OCI-LY1 (cell line): Measurements from ENCODE around the gene SEC16A.

ENCODE experiments used
- H2AFZ ChIP-seq: fragments of 200-600 bp; sonication (generic), shearing (Covaris generic); 2 replicates; pipeline ENCODE4 v1.6.0; 2014; ENCODE audit warnings: antibody characterized with exemption, mild to moderate bottlenecking, low read length
- H3F3A ChIP-seq: fragments of 200-600 bp; sonication (generic), shearing (Covaris generic); 2 replicates; pipeline ENCODE4 v1.6.0; 2014; ENCODE audit warnings: mild to moderate bottlenecking, antibody characterized with exemption, low read length, moderate library complexity; ENCODE audit not compliant: insufficient read depth
- H3K27ac ChIP-seq: fragments of 200-600 bp; sonication (generic); 2 replicates; pipeline ENCODE4 v1.5.1; 2014; ENCODE audit warnings: low read length, mixed run types, mild to moderate bottlenecking, low read depth; ENCODE audit not compliant: poor library complexity, severe bottlenecking
- H3K27me3 ChIP-seq: fragments of 200-600 bp; sonication (generic); 2 replicates; pipeline ENCODE4 v1.6.0; 2014; ENCODE audit warnings: antibody characterized with exemption, mild to moderate bottlenecking, low read length, moderate library complexity; ENCODE audit not compliant: insufficient read depth
- H3K36me3 ChIP-seq: fragments of 200-600 bp; sonication (generic); 2 replicates; pipeline ENCODE4 v1.6.1; 2014; ENCODE audit warnings: mild to moderate bottlenecking, antibody characterized with exemption, low read length, moderate library complexity, mixed read lengths; ENCODE audit not compliant: insufficient read depth
- H3K4me1 ChIP-seq: fragments of 200-600 bp; sonication (generic); 2 replicates; pipeline ENCODE4 v1.5.1; 2014; ENCODE audit warnings: mild to moderate bottlenecking, low read length, moderate library complexity; ENCODE audit not compliant: insufficient read depth, severe bottlenecking
- H3K4me2 ChIP-seq: fragments of 200-600 bp; sonication (generic), shearing (Covaris generic); 2 replicates; pipeline ENCODE4 v1.6.1; 2014; ENCODE audit warnings: low read length
- H3K4me3 ChIP-seq: fragments of 200-600 bp; sonication (generic); 2 replicates; pipeline ENCODE4 v1.5.1; 2014; ENCODE audit warnings: low read length, low read depth, mild to moderate bottlenecking, mixed read lengths; ENCODE audit not compliant: poor library complexity, severe bottlenecking
- H3K79me2 ChIP-seq: fragments of 200-600 bp; shearing (Covaris generic); 2 replicates; pipeline ENCODE4 v1.6.1; 2016; ENCODE audit warnings: mixed run types, low read length, mixed read lengths; ENCODE audit not compliant: insufficient read depth
- H3K9ac ChIP-seq: fragments of 200-600 bp; sonication (generic), shearing (Covaris generic); 2 replicates; pipeline ENCODE4 v1.6.1; 2014; ENCODE audit warnings: mild to moderate bottlenecking, low read length, mixed read lengths
- H3K9me2 ChIP-seq: fragments of 200-600 bp; sonication (generic), shearing (Covaris generic); 2 replicates; pipeline ENCODE4 v1.6.1; 2014; ENCODE audit warnings: low read depth, mild to moderate bottlenecking, low read length, mixed read lengths
- H3K9me3 ChIP-seq: fragments of 200-600 bp; shearing (Covaris generic); 2 replicates; pipeline ENCODE4 v1.6.1; 2014; ENCODE audit warnings: low read length, mixed read lengths
- H4K20me1 ChIP-seq: fragments of 200-600 bp; sonication (generic), shearing (Covaris generic); 2 replicates; pipeline ENCODE4 v1.6.0; 2016; ENCODE audit warnings: mild to moderate bottlenecking, low read length; ENCODE audit not compliant: insufficient read depth
- EZH2 ChIP-seq: fragments of 200-600 bp; sonication (generic), shearing (Covaris generic); IDR thresholded peaks from 2 replicates; pipeline ENCODE4 v1.8.0; 2017; ENCODE audit warnings: borderline replicate concordance, mixed run types, mild to moderate bottlenecking, antibody characterized with exemption, low read length, moderate library complexity, mixed read lengths
- TF ChIP-seq, protein P1 (sequence below): fragments of 200-600 bp; sonication (generic), shearing (Covaris generic); IDR thresholded peaks from 2 replicates; pipeline ENCODE4 v1.5.1; 2017; ENCODE audit warnings: mild to moderate bottlenecking, antibody characterized with exemption, low read length, moderate library complexity, mixed read lengths

The SEC16A gene

GRCh38 chr9:136439481-136440408, 43.1 kb downstream of the SEC16A start, which contains the start of gene INPP5E:
Gene INPP5E (minus strand): TSS chr9:136439845. CDS start chr9:136439419, 426 bp downstream.
- Histone ChIP-seq H3K4me3 (peak within 1 kb of the TSS; percentile 75), H4K20me1 (no peaks in the 10 kb centered on the region), H3K9me2 (no peaks in the 10 kb centered on the region), H3K9ac (peak within 1 kb of the TSS; percentile 81), H3K9me3 (no peaks in the 10 kb centered on the region), H3K27ac (no peak within 1 kb of the TSS), H3K27me3 (no peaks in the 10 kb centered on the region), H3K36me3 (peaks cover 36% of the 10 kb centered on the region), H3K79me2 (no peaks in the 10 kb centered on the region), H2AFZ (no peak within 1 kb of the TSS), H3K4me2 (peak within 1 kb of the TSS; percentile 94), H3F3A (no peaks in the 10 kb centered on the region), H3K4me1 (peaks cover 30% of the 10 kb centered on the region)
- TF ChIP-seq EZH2, result no peak
- TF ChIP-seq, protein P1, sequence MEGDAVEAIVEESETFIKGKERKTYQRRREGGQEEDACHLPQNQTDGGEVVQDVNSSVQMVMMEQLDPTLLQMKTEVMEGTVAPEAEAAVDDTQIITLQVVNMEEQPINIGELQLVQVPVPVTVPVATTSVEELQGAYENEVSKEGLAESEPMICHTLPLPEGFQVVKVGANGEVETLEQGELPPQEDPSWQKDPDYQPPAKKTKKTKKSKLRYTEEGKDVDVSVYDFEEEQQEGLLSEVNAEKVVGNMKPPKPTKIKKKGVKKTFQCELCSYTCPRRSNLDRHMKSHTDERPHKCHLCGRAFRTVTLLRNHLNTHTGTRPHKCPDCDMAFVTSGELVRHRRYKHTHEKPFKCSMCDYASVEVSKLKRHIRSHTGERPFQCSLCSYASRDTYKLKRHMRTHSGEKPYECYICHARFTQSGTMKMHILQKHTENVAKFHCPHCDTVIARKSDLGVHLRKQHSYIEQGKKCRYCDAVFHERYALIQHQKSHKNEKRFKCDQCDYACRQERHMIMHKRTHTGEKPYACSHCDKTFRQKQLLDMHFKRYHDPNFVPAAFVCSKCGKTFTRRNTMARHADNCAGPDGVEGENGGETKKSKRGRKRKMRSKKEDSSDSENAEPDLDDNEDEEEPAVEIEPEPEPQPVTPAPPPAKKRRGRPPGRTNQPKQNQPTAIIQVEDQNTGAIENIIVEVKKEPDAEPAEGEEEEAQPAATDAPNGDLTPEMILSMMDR, result peak; percentile 37

GRCh38 chr9:136438548-136439480, 44.0 kb downstream of the SEC16A start:
- H3K4me1 ChIP-seq, result peaks cover 30% of the 10 kb centered on the region
- no peak overlapping the region for H2AFZ ChIP-seq
- H3K9me3 ChIP-seq, result no peaks in the 10 kb centered on the region
- no peaks in the 10 kb centered on the region for H4K20me1 ChIP-seq
- TF ChIP-seq, protein P1, result no peak
- TF ChIP-seq EZH2, result no peak
- no peaks in the 10 kb centered on the region for H3K79me2 ChIP-seq
- H3K36me3 ChIP-seq, result peaks cover 28% of the 10 kb centered on the region
- H3F3A ChIP-seq, result no peaks in the 10 kb centered on the region
- H3K27ac ChIP-seq, result no peak overlapping the region
- H3K9me2 ChIP-seq, result no peaks in the 10 kb centered on the region
- H3K27me3 ChIP-seq, result no peaks in the 10 kb centered on the region
- peak overlapping the region; percentile 81 for H3K9ac ChIP-seq
- H3K4me2 ChIP-seq, result peak overlapping the region; percentile 94
- H3K4me3 ChIP-seq, result peak overlapping the region; percentile 75

DNA sequence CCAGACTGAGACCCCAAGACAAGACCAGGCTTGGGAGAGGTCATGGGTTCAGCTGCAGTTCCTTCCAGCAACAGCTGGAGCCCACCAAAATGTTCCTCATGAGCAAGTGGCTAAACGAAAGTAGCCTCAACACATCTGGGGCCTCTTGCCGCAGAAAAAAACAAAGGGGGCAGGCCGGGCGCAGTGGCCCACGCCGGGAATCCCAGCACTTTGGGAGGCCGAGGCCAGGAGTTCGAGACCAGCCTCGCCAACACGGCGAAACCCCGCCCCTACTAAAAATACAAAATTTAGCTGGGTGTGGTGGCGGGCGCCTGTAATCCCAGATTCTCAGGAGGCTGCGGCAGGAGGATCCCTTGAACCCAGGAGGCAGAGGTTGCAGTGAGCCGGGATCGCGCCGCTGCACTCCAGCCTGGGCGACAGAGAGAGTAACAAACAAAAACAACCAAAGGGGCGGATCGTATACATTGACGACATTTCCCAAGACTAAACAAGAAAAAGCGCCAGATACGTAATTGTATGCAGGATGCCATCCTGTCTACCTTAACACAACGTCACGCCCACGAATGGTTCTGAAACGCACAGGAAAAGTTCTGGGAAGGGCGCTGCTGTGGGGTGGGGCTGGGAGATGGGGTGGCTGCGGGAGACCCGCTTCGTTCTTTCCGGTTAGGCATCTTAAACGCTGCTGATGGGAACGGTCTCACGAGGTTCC, 44.8 kb downstream of the SEC16A start:
- TF ChIP-seq, protein P1, result no peak
- TF ChIP-seq EZH2, result no peak
- Histone ChIP-seq H3K9me3 (no peaks in the 10 kb centered on the region), H3K9me2 (no peaks in the 10 kb centered on the region), H3F3A (no peaks in the 10 kb centered on the region), H3K4me3 (peak overlapping the region; percentile 75), H3K4me1 (peaks cover 30% of the 10 kb centered on the region), H3K4me2 (peak overlapping the region; percentile 94), H4K20me1 (no peaks in the 10 kb centered on the region), H2AFZ (no peak overlapping the region), H3K27me3 (no peaks in the 10 kb centered on the region), H3K9ac (peak overlapping the region; percentile 81), H3K79me2 (no peaks in the 10 kb centered on the region), H3K36me3 (peaks cover 22% of the 10 kb centered on the region), H3K27ac (no peak overlapping the region)
